ENCODE data around the gene VCX. TPM values are rescaled to one million over a fixed set of nuclear protein-coding genes. Genes with fewer than 3 reads are reported as not detected.

The VCX gene
- total and polyA plus RNA-seq, 2 donors (not counting 3 experiments of a cell fraction or from before 2014, with no cell fraction given) = not detected

DNA sequence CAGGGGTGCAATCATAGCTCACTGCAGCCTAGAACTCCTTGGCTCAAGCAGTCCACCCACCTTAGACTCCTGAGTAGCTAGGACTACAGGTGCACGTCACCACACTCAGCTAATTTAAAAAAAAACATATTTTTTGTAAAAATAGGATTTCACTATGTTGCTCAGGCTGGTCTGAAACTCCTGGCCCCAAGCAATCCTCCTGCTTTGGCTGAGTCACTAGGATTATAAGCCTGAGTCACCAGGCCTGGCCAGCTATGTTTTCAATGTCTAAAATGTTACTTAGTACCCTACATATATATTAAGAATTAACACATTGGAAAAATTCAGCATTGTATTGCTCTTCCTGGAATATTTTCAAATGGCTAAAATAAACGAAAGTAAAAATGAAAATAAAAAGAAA is 46.7 kb downstream of the VCX start:
- no peaks in the 10 kb centered on the region for H3K36me3 ChIP-seq (ENCODE audit: control insufficient read depth in 2 of 2, extremely low read depth in 1 of 2, insufficient read depth in 2 of 2, low read length in 2 of 2)
- no peak overlapping the region for H3K4me3 ChIP-seq (replicated peaks in 1 of 3; ENCODE audit: insufficient read depth in 1 of 3, low read depth in 1 of 3, low read length in 3 of 3)
- intact Hi-C loops (cut with micrococcal nuclease) (no loop called here), dilution Hi-C loops (cut with MboI; ENCODE audit: extremely low pct_ligation_motif_present, low sequenced_read_pairs) (no loop called here)
- H3K4me1 ChIP-seq (ENCODE audit: control insufficient read depth, extremely low read depth, insufficient read depth, low read length) = no peaks in the 10 kb centered on the region
- POLR2A ChIA-PET = no interaction called here
- no TSS peak for BruUV-seq (replicated peaks)
- no peaks in the 10 kb centered on the region for H3K79me2 ChIP-seq (ENCODE audit: control insufficient read depth, insufficient read depth, low read length)
- no peak overlapping the region for H3K27ac ChIP-seq (ENCODE audit: insufficient read depth, low read depth, low read length)
- no peaks in the 10 kb centered on the region for H3K27me3 ChIP-seq (ENCODE audit: control insufficient read depth in 2 of 2, insufficient read depth in 2 of 2, low read length in 2 of 2)
- H3K4me2 ChIP-seq (ENCODE audit: insufficient read depth, low read length) = no peak overlapping the region
- CTCF ChIA-PET = interaction anchor here (0.6 kb wide), 1 partner anchor 658 kb away, joined by 3 read pairs; no protein-coding TSS in a partner anchor
- DNase-seq (ENCODE audit: low read depth, low spot score) = no peak
- H4K20me1 ChIP-seq (replicated peaks; ENCODE audit: control insufficient read depth, extremely low read depth, insufficient read depth, low read length) = no peaks in the 10 kb centered on the region
- TF ChIP-seq POLR2A (IDR thresholded peaks at IDR 0.05; ENCODE audit: low read depth, low read length) = no peak
- TF ChIP-seq, protein P1, sequence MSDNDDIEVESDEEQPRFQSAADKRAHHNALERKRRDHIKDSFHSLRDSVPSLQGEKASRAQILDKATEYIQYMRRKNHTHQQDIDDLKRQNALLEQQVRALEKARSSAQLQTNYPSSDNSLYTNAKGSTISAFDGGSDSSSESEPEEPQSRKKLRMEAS (IDR thresholded peaks at IDR 0.05; ENCODE audit: insufficient read depth, insufficient read length) = no peak
- no peaks in the 10 kb centered on the region for H3K9me3 ChIP-seq (replicated peaks; ENCODE audit: control insufficient read depth, insufficient read depth, low read length)
- FAIRE-seq = no peak
- H2AFZ ChIP-seq (ENCODE audit: low read depth, low read length) = no peak overlapping the region
- no peaks in the 10 kb centered on the region for H3K9me1 ChIP-seq (replicated peaks; ENCODE audit: control insufficient read depth, extremely low read depth, insufficient read depth, low read length)
- H3K9ac ChIP-seq (replicated peaks; ENCODE audit: extremely low read depth, insufficient read depth, low read length) = no peak overlapping the region

DNA sequence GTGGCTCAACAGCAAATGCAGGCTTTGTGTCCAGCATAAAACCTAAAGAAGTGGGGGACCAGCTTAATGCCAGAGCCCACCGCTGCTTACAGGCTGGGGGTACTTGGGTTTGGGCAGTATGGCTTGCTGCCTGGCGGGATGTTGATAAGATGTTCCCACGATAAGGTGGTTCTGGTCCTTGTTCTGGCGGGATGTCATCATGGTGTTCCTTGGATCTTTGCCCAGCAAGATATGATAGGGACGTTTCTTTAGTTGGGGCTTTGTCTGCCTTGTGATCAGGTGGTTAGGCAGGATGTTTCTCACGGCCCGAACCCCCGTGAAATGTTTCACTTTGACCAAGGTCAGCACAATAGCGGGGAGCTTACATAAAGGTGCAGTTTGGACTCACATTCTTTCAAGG is 49.0 kb downstream of the VCX start:
- dilution Hi-C loops (cut with MboI; ENCODE audit: extremely low pct_ligation_motif_present, low sequenced_read_pairs) = no loop called here
- no peak overlapping the region for H3K4me3 ChIP-seq (replicated peaks in 1 of 3; ENCODE audit: insufficient read depth in 1 of 3, low read depth in 1 of 3, low read length in 3 of 3)
- H3K79me2 ChIP-seq (ENCODE audit: control insufficient read depth, insufficient read depth, low read length) = no peaks in the 10 kb centered on the region
- BruUV-seq (replicated peaks) = no TSS peak
- no peak overlapping the region for H3K9ac ChIP-seq (replicated peaks; ENCODE audit: extremely low read depth, insufficient read depth, low read length)
- FAIRE-seq = no peak
- CTCF ChIA-PET = no interaction called here
- TF ChIP-seq, protein P1 (IDR thresholded peaks at IDR 0.05; ENCODE audit: insufficient read depth, insufficient read length) = no peak
- TF ChIP-seq EZH2 (IDR thresholded peaks at IDR 0.05; ENCODE audit: borderline replicate concordance, low read depth, low read length, severe bottlenecking) (no peak), JUN (IDR thresholded peaks at IDR 0.05; ENCODE audit: borderline replicate concordance, insufficient read depth, insufficient read length, low read depth) (no peak), MYC (IDR thresholded peaks at IDR 0.05; ENCODE audit: low read depth, low read length) (no peak), GATA2 (IDR thresholded peaks at IDR 0.05; ENCODE audit: insufficient read depth, insufficient read length, low read depth, low read length) (no peak), POLR2A (IDR thresholded peaks at IDR 0.05; ENCODE audit: low read depth, low read length) (no peak), FOS (IDR thresholded peaks at IDR 0.05; ENCODE audit: borderline replicate concordance, insufficient read depth, low read length) (no peak), POLR2AphosphoS5 (IDR thresholded peaks at IDR 0.05; ENCODE audit: insufficient read depth, low read depth, low read length) (no peak)
- TF ChIP-seq, protein P2, sequence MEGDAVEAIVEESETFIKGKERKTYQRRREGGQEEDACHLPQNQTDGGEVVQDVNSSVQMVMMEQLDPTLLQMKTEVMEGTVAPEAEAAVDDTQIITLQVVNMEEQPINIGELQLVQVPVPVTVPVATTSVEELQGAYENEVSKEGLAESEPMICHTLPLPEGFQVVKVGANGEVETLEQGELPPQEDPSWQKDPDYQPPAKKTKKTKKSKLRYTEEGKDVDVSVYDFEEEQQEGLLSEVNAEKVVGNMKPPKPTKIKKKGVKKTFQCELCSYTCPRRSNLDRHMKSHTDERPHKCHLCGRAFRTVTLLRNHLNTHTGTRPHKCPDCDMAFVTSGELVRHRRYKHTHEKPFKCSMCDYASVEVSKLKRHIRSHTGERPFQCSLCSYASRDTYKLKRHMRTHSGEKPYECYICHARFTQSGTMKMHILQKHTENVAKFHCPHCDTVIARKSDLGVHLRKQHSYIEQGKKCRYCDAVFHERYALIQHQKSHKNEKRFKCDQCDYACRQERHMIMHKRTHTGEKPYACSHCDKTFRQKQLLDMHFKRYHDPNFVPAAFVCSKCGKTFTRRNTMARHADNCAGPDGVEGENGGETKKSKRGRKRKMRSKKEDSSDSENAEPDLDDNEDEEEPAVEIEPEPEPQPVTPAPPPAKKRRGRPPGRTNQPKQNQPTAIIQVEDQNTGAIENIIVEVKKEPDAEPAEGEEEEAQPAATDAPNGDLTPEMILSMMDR (IDR thresholded peaks at IDR 0.05; ENCODE audit: extremely low read depth in 1 of 2, insufficient read depth in 1 of 2, low read depth in 1 of 2, low read length in 2 of 2) = no peak
- no peak overlapping the region for H3K4me2 ChIP-seq (ENCODE audit: insufficient read depth, low read length)
- H2AFZ ChIP-seq (ENCODE audit: low read depth, low read length) = no peak overlapping the region
- intact Hi-C loops (cut with micrococcal nuclease) = no loop called here
- no peaks in the 10 kb centered on the region for H3K36me3 ChIP-seq (ENCODE audit: control insufficient read depth in 2 of 2, extremely low read depth in 1 of 2, insufficient read depth in 2 of 2, low read length in 2 of 2)
- H4K20me1 ChIP-seq (replicated peaks; ENCODE audit: control insufficient read depth, extremely low read depth, insufficient read depth, low read length) = no peaks in the 10 kb centered on the region
- H3K9me1 ChIP-seq (replicated peaks; ENCODE audit: control insufficient read depth, extremely low read depth, insufficient read depth, low read length) = no peaks in the 10 kb centered on the region
- no peak for DNase-seq (ENCODE audit: low read depth, low spot score)
- POLR2A ChIA-PET = no interaction called here
- H3K27ac ChIP-seq (ENCODE audit: insufficient read depth, low read depth, low read length) = no peak overlapping the region
- H3K4me1 ChIP-seq (ENCODE audit: control insufficient read depth, extremely low read depth, insufficient read depth, low read length) = no peaks in the 10 kb centered on the region
- H3K9me3 ChIP-seq (replicated peaks; ENCODE audit: control insufficient read depth, insufficient read depth, low read length) = no peaks in the 10 kb centered on the region
- H3K27me3 ChIP-seq (ENCODE audit: control insufficient read depth in 2 of 2, insufficient read depth in 2 of 2, low read length in 2 of 2) = no peaks in the 10 kb centered on the region

All from endothelial cell of umbilical vein (primary cell).